Breast epithelium (tissue), 4 donors: ENCODE results near the gene TRIM46. TPM values are rescaled to one million over a fixed set of nuclear protein-coding genes. Genes with fewer than 3 reads are reported as not detected.
"Not testable (repeated sequence)": the region's sequence is repeated elsewhere in the genome, so short reads cannot be mapped to it uniquely, and the experiment has no call there.

Experiments
- DNase-seq, 2 donors: peaks; one replicate each; pipeline ENCODE4 v3.0.0-alpha.2; 2019; ENCODE audit warnings: low spot score in 2 of 2
- H3K27ac ChIP-seq, 2 donors: fragments of 200-600 bp; sonication (generic) in 1 of 2; one replicate each; pipeline ENCODE4 v1.5.1; 2016 to 2019; ENCODE audit warnings: mild to moderate bottlenecking in 1 of 2
- H3K27me3 ChIP-seq, 2 donors: fragments of 200-600 bp; sonication (generic) in 1 of 2; one replicate each; pipeline versions ENCODE4 v1.5.1 to v1.6.0; 2017 to 2019; ENCODE audit warnings: control low read depth in 1 of 2, mild to moderate bottlenecking in 1 of 2
- H3K36me3 ChIP-seq: fragments of 200-600 bp; one replicate; pipeline ENCODE4 v1.5.1; 2019
- H3K4me1 ChIP-seq, 2 donors: fragments of 200-600 bp; sonication (generic); one replicate each; pipeline ENCODE4 v1.5.1; 2016 to 2019; ENCODE audit warnings: control low read depth in 1 of 2
- H3K4me3 ChIP-seq, 3 donors: fragments of 200-600 bp; sonication (generic); 1 replicate in 2 of 3; 2 replicates in 1 of 3; pipeline ENCODE4 v1.5.1; 2016 to 2019; ENCODE audit warnings: mild to moderate bottlenecking in 3 of 3, moderate library complexity in 2 of 3
- H3K9me3 ChIP-seq, 2 donors: fragments of 200-600 bp; sonication (generic) in 1 of 2; one replicate each; pipeline ENCODE4 v1.5.1; 2016 to 2019; ENCODE audit warnings: control low read depth in 1 of 2
- CTCF ChIP-seq, 3 donors: fragments of 450-650 bp; IDR thresholded peaks; one replicate each; pipeline ENCODE4 v1.5.1; 2016 to 2017; ENCODE audit warnings: antibody characterized with exemption in 3 of 3, mild to moderate bottlenecking in 3 of 3, moderate library complexity in 3 of 3
- POLR2A ChIP-seq: fragments of 450-650 bp; IDR thresholded peaks from one replicate; pipeline ENCODE4 v1.6.1; 2016; ENCODE audit warnings: antibody characterized with exemption, mild to moderate bottlenecking, moderate library complexity
- POLR2AphosphoS5 ChIP-seq, 3 donors: sonication (generic); formaldehyde crosslinking; IDR thresholded peaks; one replicate each; pipeline ENCODE4 v1.6.1; 2017; ENCODE audit warnings: antibody characterized with exemption in 3 of 3
- intact Hi-C: fragments of 100-400 bp; cut with DNase I; formaldehyde crosslinking; loops from one replicate; pipeline ENCODE4 v1.15.1; 2023; ENCODE audit warnings: low total_unique reads
- total RNA-seq, 3 donors: library from RNA; depleted of rRNA; stranded (reverse); fragments of >200 nt; gene quantifications; one replicate each; pipeline ENCODE4 v1.1.0, GENCODE V29; 2016

TRIM46 gene
- total RNA-seq, 3 donors from 2014 or later: 0.98 to 1.5 TPM; not detected in 1

DNA sequence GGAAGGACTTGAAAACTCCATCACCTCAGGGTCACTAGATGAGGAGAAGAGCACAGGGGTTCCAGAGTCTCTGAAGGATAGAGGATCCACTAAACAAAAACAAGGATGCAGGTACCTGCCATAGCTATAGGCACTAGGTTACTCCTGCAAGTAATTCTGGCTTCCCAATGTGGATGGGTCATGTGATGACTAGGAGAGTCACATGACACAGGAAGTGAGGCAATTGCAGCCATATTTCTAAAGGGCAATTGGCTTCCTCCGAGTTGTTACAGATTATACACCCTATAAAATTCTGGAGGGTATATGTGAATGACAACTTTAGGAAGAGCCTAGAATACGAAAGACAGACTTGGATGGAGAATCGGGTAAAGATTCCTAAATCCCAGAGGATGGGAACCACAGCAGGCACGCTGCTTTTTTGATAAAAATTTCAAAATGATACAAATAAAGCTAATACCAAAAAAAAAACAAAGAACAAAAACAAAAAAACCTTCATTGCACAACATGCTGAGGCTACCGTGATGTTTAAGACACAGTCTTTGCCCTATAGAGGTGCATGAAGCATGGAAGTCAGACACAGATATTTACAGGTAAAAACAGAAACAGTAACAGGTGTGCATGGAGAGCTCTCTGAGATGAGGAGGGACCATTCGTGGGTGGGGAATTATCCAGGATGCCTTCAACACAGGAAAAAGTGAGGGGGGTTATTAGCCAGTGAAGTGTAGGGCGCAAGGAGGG lies 45.4 kb downstream of the TRIM46 start:
- no peaks in the 10 kb centered on the region for H3K9me3 ChIP-seq
- intact Hi-C loops: no loop called here
- H3K27ac ChIP-seq: peak overlapping the region in 1 of 2 donors; percentile 1
- peak overlapping the region in 2 of 3 donors; percentile 14 to 45 for H3K4me3 ChIP-seq
- no peaks in the 10 kb centered on the region for H3K36me3 ChIP-seq
- DNase-seq: no peak
- no peaks in the 10 kb centered on the region for H3K4me1 ChIP-seq
- no peaks in the 10 kb centered on the region for H3K27me3 ChIP-seq
- TF ChIP-seq POLR2A: no peak
- no peak for TF ChIP-seq POLR2AphosphoS5 (IDR thresholded peaks at IDR 0.05)
- TF ChIP-seq CTCF (IDR thresholded peaks at IDR 0.05): no peak

DNA sequence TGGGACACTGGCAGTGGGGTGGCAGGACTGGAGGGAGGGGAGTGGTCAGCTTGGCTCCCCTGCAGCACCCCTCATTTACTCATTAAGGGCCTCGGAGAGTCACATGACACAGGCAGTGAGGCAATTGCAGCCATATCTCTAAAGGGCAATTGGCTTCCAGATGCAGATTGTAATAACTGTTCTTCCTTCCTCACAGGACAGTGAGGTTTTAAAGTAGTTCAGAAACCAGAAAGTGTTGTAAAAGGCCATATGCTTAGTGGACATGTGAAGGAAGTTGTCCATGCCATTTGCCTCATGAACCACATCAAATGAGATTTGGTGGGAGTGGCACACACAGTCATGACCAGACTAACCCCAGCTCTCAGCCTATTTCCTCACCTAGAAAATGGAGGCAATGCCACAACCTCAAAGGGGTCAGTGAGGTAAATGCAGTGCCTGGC lies 46.0 kb downstream of the TRIM46 start:
- H3K4me1 ChIP-seq: no peaks in the 10 kb centered on the region
- no peak for DNase-seq
- intact Hi-C loops: no loop called here
- H3K27me3 ChIP-seq: no peaks in the 10 kb centered on the region
- H3K36me3 ChIP-seq: no peaks in the 10 kb centered on the region
- TF ChIP-seq CTCF (IDR thresholded peaks at IDR 0.05) (no peak), POLR2AphosphoS5 (IDR thresholded peaks at IDR 0.05) (no peak), POLR2A (no peak)
- no peaks in the 10 kb centered on the region for H3K9me3 ChIP-seq
- H3K27ac ChIP-seq: peak overlapping the region in 1 of 2 donors; percentile 1
- peak overlapping the region in 2 of 3 donors; percentile 14 to 45 for H3K4me3 ChIP-seq

GRCh38 chr1:155220211-155220965 lies 46.7 kb downstream of the TRIM46 start:
- DNase-seq, H3K9me3 ChIP-seq, H3K4me3 ChIP-seq, intact Hi-C loops, H3K27ac ChIP-seq, H3K4me1 ChIP-seq, H3K36me3 ChIP-seq, H3K27me3 ChIP-seq: not testable (repeated sequence)

- no peak for TF ChIP-seq CTCF (IDR thresholded peaks at IDR 0.05)
- TF ChIP-seq POLR2A: no peak
- TF ChIP-seq POLR2AphosphoS5 (IDR thresholded peaks at IDR 0.05): no peak
- H3K27me3 ChIP-seq: no peaks in the 10 kb centered on the region
- no peaks in the 10 kb centered on the region for H3K4me1 ChIP-seq
- no peak for DNase-seq
- H3K9me3 ChIP-seq: no peaks in the 10 kb centered on the region
- H3K27ac ChIP-seq: no peak overlapping the region
- no peak overlapping the region for H3K4me3 ChIP-seq
- intact Hi-C loops: no loop called here
- H3K36me3 ChIP-seq: no peaks in the 10 kb centered on the region
Measured at GRCh38 chr1:155223047-155223446, 49.4 kb downstream of the TRIM46 start.

DNA sequence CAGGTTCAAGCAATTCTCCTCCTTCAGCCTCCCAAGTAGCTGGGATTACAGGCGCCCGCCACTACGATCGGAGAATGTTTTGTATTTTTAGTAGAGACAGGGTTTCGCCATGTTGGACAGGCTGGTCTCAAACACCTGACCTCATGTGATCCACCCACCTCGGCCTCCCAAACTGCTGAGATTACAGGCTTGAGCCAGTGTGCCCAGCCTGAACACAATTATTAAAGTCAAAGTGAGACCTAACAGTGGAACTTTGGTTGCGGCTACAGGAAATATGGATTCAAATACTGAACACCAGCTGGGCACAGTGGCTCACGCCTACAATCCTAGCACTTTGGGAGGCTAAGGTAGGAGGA lies 51.7 kb downstream of the TRIM46 start:
- peak overlapping the region; percentile 57 to 75 for H3K27ac ChIP-seq
- DNase-seq, H3K4me1 ChIP-seq, intact Hi-C loops, H3K36me3 ChIP-seq, H3K4me3 ChIP-seq, H3K27me3 ChIP-seq, H3K9me3 ChIP-seq: not testable (repeated sequence)
